ENCODE data around the gene ITPKC. TPM values are rescaled to one million over a fixed set of nuclear protein-coding genes. Genes with fewer than 3 reads are reported as not detected.

Gene ITPKC
- total and polyA plus RNA-seq, 2 of the 13 experiments (the other 11 are each of a cell fraction or from before 2014, with no cell fraction given) = 6.9 to 11.2 TPM

GRCh38 chr19:40776932-40777644 lies 60.2 kb downstream of the ITPKC start (continued):
- TF ChIP-seq ATF4 (CRISPR knock-in tag; IDR thresholded peaks at IDR 0.05) = no peak
- no peak for TF ChIP-seq POLR2AphosphoS2 (IDR thresholded peaks at IDR 0.05; ENCODE audit: low read depth, low read length)
- no peak for TF ChIP-seq TIGD3 (CRISPR knock-in tag; IDR thresholded peaks at IDR 0.05; ENCODE audit: borderline replicate concordance)
- no peak for TF ChIP-seq ZNF264 (CRISPR knock-in tag; IDR thresholded peaks at IDR 0.05)
- TF ChIP-seq NR2F6 (IDR thresholded peaks at IDR 0.05) = no peak
- TF ChIP-seq NR2F6 (CRISPR knock-in tag; IDR thresholded peaks at IDR 0.05) = no peak
- TF ChIP-seq MED1 (CRISPR knock-in tag; IDR thresholded peaks at IDR 0.05) = peak; percentile 32; the same call in 1 of the 2 replicates
- no peak for TF ChIP-seq HHEX (CRISPR knock-in tag; IDR thresholded peaks at IDR 0.05)
- no peak for TF ChIP-seq ZNF142 (CRISPR knock-in tag; IDR thresholded peaks at IDR 0.05)
- no peak for TF ChIP-seq ZBTB14 (CRISPR knock-in tag; IDR thresholded peaks at IDR 0.05)
- TF ChIP-seq ZNF569 (CRISPR knock-in tag; IDR thresholded peaks at IDR 0.05; ENCODE audit: borderline replicate concordance) = no peak
- 0 out of 2 replicates have a peak, but pooled peaks have one; percentile 23 for TF ChIP-seq YEATS4 (CRISPR knock-in tag; IDR thresholded peaks at IDR 0.05; ENCODE audit: borderline replicate concordance)
- no peak for TF ChIP-seq IRF2 (CRISPR knock-in tag; IDR thresholded peaks at IDR 0.05)
- no peak for TF ChIP-seq JUN (CRISPR knock-in tag; IDR thresholded peaks at IDR 0.05)
- TF ChIP-seq ZNF333 (CRISPR knock-in tag; IDR thresholded peaks at IDR 0.05; ENCODE audit: borderline replicate concordance) = no peak
- peak; percentile 49; the same call in 1 of the 2 replicates for TF ChIP-seq KDM1A (CRISPR knock-in tag; IDR thresholded peaks at IDR 0.05)
- 0 out of 2 replicates have a peak, but pooled peaks have one; percentile 27 for TF ChIP-seq ZNF574 (CRISPR knock-in tag; IDR thresholded peaks at IDR 0.05)
- TF ChIP-seq HOXA5 (CRISPR knock-in tag; IDR thresholded peaks at IDR 0.05) = no peak
- no peak for TF ChIP-seq HMG20A (CRISPR knock-in tag; IDR thresholded peaks at IDR 0.05; ENCODE audit: borderline replicate concordance)

Measured in HepG2 (cell line).